Activated CD8-positive, alpha-beta memory T cell treated with anti-CD3 and anti-CD28 coated beads, Interleukin-2, amount 50 U/mL, for 24 hours (primary cell): ENCODE results near the gene NREP.
"Not testable (repeated sequence)": the region's sequence is repeated elsewhere in the genome, so short reads cannot be mapped to it uniquely, and the experiment has no call there.

Experiments used
- DNase-seq: peaks from one replicate; pipeline ENCODE4 v3.0.0-alpha.2; 2020; ENCODE audit errors: extremely low read depth

Gene NREP

DNA sequence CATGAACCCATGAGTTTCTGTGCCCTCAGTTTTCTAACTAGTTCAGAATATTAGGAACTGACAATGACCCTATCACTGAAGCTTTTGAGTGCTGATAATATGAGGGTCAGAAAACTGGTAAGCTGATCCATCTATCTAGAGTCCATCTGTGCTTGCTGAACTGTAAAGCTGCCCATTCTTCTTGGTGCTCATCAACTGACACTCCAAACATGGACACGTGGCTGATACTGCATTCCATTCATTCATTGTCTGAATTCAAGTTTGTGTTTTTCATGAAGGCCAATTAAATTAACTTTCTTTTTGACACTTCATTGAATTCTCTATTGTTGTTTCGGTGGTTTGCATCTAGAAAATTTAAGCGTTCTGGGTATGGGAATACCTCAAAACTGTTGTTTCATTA, 17.6 kb downstream of the NREP start:
- DNase-seq, result no peak

DNA sequence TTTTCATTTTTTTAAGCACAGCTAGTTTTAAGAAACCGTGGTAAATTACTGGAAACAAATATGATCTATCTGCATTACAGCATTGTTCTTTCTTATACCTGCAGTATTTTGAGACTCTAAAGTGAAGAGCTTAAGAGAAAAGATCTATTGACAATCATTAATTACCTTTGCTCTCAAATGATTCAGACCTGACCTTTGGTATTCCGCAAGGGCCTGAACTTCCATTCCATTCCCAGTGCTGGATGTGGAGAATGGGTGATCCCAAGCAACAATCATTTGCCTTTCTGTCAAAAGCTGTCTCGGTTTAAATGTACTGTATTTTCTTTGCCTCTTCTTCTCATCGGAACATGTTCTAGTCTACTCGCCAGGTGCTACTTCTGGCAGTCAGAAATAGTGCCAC, 18.9 kb downstream of the NREP start:
- no peak for DNase-seq

DNA sequence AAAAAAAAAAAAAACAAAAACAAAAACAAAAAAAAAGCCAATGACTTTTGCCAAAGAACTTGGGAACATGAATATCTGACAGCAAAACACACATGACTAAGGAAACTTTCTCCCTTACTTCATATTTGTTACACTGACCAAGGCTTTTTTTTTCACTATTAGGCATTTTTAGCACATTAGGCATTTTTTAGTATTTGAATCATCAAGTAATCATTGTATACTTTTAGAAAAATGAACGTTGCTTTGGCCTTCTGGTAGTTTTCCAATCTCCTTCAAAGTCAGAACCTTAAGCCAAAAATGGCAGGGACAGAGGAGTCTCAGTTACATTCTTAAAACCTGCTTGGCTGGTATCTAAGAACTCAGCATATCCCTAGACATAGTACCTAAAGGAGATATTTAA, 19.3 kb downstream of the NREP start:
- DNase-seq, result no peak

DNA sequence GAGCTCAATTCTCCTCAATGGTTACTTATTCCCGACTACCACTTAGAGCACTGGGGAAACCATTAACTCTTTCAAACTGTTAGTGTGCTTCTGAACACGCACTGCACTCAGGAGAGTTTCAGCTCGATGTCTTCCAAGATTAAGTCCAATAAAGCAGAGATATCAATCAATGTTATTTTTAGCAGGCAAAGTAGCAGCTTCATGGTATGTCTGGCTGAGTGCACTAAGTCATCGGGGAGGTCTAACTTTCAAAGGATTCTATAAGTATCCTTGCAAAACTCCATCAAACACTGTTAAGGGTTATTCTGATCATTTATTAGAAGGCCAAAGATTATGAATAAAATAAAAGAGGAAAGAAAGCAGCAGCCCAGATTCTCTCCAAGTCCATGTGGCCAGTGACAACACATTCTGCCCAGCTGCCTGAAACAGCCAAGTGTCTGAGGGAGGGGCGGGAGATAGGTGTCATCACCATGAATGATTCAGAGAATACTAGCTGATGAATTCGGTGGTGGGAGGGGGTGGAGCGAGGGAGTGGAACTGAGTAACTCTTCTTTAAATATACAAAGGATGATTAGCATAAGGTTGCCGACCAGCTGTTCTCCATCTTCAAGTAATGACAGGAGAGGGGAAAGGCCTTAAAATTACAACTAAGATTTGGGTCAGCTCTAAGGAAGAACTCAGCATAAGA, 21.3 kb downstream of the NREP start:
- DNase-seq, result no peak

DNA sequence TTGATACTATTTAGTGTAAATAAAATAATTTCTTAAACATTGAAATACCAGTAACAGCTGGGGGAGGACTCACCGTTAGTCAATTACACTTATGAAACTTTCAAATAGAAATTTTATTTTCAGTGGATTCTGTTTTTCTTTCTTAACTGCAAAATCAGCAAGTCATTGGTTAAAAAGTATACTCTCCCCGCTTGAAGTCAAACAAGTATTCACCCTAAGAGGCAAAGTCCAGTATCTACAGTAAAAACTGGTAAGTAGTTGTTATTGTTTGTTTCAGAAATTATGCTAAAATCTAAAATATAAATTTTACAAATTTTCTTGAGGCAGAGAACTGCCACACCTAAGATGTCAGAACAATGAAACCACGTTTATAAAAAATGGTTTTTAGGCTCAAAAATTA, 22.4 kb downstream of the NREP start:
- no peak for DNase-seq

DNA sequence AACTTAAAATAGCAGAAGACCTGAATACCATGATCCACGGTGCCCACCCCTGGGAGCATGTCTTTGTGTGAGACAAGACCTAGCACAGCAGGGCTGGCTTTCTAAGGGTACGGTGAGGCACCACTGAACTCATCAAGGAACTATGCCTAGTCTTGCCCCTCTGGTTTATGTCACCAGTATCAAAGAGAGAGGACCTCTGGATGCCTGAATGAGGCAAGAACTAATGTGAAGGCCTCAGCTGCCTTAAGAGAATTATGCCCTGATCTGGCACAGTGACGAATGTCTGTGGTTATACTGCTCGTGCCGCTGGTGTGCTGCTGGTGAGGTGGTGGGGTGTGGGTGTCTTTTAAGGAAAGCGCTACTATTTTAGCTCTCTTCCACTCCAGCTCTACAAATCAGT, 23.0 kb downstream of the NREP start:
- DNase-seq, result no peak

DNA sequence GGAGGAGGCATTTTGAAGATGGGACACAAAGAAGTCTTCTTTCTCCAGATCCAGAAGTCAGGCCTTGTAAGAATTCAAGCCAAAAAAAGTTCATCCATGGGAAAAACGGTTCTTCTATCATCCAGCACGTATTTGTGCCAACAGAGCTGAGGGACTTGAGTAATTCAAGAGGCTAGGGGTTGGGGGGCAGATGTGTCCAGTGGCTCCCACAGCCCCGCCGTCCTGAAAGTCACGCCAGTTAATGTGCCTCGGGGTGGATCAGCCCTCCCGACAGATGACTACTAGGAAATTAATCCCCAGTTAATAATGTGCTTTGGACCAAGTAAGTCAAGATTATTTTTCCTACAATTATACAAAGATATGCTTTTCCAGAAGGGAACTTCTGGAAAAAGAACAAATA, 23.4 kb downstream of the NREP start:
- no peak for DNase-seq

DNA sequence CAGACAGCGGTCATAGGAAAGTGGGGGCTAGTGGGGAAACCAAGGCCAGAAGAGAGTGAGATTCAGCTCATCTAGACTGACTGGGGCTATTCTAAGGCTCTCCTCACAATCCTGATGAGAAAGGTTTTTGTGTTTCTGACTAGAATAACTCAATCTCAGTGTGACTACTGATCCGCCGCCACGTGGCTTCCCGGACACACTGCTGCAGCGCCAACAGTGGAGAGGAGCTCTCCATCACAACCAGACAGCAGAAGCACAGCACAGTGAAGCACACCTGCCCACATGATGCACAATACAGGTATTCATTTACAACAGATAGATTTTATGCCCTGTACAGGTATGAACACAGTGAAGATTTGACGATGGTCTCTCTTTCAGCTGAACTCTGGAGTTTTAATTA, 25.4 kb downstream of the NREP start:
- no peak for DNase-seq

DNA sequence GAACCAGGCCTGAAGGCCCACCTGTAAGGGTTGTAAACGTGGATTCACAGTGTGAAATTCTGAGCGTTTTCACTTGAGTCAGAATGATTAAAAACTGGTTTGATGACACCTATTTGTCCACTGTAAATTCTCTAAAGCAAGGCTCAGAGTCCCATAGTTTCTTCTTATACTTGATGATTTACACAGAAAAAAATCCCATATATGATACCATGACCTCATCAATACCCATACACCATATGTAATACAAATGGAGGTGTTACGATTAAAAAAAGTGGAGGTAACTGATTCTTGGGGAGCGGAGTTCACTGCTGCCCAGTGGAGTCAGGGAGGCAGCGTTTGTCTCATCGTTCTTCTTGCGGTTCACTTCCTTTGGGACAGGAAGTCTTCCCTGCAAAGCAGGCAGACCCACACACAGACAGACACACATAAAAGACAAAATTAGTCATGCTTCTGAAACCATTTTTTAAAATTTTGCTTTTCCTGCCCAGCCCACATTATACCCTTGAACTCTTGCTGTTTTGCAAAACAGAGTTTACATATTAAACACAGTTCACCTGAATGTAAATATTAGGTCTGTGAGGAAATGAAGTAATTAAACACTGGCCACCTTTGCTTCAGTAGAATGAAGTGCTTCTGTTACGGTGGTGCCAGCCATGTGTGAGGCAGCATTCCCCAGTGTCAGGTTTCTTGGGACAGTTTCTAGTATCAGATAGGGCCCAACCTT, 26.2 kb downstream of the NREP start:
- no peak for DNase-seq

DNA sequence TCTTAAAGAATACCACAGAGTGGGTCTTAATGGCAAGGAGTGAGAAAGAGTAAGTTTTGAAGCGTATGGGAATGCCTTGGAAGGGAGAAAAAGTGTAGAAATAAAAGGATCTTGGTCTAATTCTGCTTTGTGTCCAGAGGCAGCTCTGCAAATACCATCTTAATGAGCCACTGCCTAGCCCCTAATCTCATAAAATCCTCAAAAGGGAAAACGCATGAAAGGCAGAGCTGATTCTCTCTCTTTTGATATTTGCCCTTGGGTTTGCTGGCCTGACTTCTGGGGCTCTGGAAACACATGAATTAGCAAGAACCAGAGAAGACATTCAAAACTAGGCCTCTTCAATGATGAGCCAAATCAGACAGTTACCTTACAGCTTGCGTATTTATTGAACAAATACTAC, 28.1 kb downstream of the NREP start:
- no peak for DNase-seq

DNA sequence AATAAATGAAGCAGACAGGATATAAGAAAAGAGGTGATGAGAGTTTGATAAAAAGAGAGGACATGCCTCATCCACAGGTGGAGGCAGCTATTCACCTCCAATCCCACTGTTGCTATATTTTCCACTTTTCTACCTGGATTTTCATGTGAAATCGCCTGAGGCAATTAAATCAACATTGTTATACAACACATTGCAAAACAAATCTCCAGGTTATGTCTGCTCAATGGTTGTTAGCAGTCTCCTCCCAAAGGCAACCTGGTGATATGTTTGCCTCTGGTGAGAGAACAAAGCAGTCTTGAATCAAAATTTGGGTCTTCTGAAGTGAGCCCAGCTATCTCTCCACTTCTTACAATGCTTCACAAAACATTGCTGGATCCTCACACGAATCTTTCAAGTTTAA, 30.0 kb downstream of the NREP start:
- no peak for DNase-seq

DNA sequence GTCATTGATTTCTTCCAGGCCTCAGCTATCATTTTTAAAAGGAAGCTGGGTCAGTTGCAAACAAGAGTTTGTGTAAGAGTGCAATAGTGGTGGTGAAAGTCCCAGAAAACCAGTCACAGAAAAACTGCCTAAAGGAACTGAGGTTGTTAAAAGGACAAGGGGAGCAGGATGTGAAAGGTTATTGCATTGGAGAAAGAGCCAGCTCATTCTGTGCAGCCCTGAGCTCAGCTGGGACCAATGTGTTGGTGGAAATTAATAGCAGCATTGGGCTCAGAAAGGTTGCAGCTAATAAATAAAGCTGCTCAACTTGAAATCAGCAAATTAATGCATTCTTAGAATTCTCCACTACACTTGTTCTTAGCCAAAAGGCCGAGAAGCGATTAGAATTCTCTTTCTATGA, 34.9 kb downstream of the NREP start:
- DNase-seq, result no peak

DNA sequence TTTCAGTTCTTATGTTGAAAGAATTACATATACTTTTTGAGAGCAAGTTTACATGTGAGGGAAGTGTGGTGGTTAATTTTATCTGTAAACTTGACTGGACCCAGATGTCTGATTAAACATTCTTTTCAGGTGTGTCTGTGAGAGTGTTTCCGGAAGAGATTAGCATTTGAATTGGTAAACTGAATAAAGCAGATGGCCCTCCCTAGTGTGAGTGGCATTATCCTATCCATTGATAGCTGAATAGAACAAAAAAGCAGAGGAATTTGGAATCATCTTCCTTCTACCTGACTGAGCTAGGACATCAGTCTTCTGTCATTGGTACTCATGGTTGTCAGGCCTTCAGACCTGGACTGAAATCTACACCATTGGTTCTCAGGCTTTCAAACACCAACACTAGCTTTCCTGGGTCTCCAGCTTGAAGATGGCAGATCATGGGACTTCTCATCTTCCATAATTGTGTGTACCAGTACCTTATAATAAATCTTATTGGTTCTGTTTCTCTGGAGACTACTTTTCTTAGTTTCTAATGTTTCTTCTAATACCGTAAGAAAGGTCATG, 36.6 kb downstream of the NREP start:
- no peak for DNase-seq

DNA sequence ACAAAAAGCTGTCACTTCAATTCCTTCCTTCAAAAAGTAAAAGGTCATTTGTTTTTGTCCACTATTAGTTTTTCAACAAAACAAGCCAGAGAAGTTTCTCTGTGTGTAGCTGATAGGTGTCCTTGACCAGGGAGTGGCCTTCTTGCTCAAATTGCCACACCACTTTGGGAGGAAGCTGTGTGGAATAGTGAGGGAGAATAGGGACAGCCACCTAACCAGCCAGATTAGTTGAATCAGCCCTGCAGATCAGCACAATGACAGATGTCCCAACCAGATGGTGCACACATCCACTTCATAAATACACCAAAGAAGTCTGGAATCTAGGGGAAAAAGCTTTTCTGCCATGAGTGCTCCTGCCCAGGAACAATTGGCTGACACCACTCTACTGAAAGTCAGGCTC, 37.2 kb downstream of the NREP start:
- DNase-seq, result no peak

DNA sequence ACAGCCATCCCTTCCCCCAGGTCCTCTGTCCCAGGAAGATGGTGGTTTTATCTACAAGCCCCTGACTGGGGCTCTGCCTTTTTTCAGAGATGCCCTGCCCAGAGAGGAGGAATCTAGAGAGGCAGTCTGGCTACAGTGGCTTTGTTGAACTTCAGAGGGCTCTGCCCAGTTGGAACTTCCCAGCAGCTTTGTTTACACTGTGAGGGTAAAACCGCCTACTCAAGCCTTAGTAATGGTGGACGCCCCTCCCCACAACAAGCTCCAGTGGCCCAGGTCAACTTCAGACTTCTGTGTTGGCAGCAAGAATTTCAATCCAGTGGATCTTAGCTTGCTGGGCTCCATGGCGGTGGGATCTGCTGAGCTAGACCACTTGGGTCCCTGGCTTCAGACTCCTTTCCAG, 40.2 kb downstream of the NREP start:
- DNase-seq, result not testable (repeated sequence)

DNA sequence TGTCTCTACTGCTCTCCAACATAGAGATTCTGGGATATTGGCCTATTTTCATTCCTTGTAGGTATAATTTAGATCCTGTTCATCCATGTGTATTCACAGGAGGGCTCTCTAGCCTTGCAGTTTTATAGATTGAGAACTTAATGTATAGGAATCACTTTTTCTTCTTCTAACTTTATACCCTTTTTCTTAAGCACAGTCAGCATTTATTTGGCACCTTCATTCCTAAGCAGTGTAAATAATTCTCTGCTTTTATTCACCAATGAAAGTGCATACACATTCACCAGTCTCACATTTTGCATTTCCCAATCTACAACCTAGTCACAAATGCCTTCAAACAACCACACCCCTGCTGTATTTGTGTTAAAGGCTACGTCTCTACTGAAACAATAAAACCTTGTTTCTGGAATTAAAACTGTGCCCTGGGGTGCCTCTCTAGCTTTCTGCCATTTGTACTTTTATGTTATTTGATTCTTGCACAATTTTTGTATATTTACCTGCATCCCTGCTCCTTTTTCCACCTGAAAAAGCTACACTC, 49.3 kb downstream of the NREP start:
- no peak for DNase-seq

DNA sequence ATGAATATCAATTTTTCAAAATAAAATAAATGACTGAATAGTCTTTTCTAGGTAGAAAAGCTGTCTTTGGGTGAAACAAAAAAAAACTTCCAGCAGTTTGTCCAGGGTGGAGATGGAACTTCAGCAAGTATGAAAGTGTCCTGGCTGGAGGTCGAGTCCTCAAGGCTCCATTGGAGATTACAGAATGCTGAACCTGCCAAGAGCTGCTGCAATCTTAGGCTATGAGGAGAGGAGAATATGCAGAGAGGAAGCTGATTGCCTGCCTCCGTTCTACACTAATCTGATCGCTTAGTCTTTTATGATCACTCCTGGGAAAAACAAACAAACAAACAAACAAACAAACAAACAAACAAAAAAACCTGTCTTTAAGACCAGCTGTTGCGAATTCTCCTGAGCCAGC, 50.6 kb downstream of the NREP start:
- DNase-seq, result no peak

DNA sequence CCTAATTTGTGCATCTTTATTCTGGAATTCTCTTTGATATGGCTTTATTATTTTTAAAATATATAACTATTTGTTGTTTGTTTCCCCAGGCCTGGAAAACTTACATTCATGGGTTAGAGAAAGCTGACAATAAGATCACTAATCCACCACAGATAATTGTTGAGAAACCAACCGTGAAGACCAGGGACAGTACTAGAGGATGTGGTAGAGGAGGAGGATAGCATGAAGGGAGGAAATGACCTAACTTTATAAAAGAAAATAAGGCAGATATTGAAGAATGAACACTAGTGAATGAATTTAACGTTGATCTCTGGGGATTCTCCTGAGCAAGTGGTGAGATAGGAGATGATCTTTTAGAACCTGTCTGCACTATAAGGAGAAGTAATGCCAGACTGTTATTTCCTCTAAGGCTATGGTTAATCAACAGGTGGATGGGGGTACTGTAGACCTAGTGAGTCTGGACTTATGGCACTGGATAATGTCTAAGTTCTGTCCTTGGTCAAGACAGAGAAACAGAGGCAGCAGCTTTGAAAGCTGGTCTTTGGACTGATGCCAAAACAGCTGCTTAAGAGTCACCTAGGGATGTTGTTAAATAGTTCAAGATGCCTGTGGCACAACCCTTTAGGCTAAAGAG, 52.4 kb downstream of the NREP start:
- DNase-seq, result no peak

DNA sequence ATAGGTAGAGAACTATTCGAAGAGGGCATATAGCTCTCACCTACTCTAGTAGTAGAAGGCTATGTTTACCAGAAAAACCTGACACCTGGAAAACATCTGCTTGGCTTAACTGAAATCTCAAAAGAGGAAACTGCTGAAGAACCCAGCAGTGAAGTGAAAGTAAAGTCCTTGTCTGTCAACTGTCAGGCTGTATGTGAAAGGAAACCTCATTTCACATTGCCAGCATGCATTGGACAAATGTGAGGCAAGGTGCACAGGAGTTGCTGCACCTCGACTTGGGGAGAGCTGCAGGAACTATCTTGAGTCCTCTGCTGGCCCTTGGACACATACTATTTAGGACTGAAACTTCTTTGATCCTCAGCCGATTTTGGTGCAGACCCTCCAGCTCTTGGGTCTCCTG, 53.3 kb downstream of the NREP start:
- DNase-seq, result no peak

DNA sequence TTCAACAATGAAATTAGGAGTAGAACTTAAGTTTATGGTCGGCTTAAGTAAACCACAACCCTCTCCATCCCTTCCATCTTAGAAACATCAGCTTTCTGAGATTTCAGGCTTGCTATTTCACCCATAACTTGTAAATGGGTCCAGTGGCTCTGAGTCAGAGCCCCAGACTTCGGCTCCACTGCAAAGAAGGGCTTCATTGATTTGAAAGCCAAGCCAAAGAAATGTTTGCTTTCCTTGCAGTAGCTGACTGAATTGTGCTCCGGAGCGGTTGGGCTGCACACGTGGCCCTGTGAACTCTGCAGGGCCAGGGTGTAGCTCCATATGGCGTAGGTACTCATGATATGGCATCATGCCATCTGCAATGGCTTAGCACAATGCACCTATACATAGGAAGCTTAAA, 57.0 kb downstream of the NREP start:
- DNase-seq, result no peak

DNA sequence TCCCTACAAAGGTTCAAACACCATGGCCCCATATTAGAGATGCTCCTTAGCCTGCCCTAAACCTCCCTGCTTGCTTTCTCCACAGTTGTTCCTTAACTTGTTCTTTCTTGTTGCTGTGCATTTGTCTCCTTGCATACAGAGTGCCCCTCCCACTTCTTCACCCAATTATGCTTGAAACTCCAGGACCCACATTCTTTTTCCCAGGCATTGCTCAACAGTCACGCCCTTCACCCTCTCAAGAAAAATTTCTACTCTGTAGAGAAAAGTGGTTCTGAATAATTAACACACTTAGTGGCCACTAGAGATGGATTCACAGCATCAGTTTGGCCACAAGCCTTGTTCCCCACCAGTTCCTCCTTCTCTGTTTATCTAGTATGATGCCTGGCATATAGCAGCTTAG, 57.7 kb downstream of the NREP start:
- DNase-seq, result no peak

DNA sequence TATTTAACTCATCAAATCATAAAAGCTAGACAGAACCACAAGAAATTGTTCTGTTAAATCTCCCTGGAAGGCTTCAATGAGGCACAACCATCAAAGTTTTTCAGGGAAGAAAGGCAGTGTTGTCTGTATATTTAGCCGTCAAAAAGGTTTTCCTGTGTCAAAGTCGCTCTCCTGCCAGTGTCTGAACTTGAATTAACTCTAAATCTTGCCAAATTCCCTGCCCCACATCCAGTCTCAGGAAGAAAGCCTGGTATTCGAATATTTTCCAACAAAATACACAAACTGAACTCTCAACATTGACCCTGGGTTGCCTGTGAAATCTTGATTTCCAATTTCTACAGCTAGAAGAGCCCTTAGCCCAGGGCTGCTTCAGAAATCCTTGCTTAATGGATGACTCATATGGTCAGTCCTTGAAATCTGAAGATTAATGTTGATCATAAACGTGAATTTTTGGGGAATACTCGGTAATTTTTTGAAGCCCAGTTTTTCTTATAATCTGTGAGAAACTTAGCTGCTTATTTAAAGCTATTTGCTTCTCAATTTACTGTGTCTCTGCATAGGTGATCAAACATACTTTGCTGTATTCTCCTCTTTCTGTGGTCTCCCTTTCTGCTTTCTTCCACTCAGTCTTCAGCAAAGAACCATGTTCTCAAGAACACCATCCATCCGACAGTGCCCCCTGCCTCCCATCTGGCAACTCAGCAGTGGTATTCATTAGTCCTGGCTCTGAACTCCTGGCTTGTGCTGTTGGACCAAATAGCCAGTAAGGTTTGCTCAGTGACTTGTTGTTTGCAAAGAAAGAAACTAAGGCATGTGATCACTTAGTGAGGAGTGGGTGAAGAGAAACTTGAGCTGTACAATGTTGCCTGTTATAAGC, 58.9 kb downstream of the NREP start:
- no peak for DNase-seq
